GM12878 (cell line): ENCODE measurements around the gene SF1. TPM values are rescaled to one million over a fixed set of nuclear protein-coding genes. Genes with fewer than 3 reads are reported as not detected.

ENCODE experiments used
- ATAC-seq: fragments of 200-7000 bp; cut with Tn5 transposase; 3 replicates; pipeline ENCODE4 v1.9.1; 2020; ENCODE audit warnings: mild to moderate bottlenecking, moderate library complexity
- BruUV-seq: library from RNA; stranded (reverse); fragments of 400-500 nt; replicated peaks from 2 replicates; lab custom pipeline; 2021; lab: Mats Ljungman, UMichigan
- CTCF ChIA-PET: fragments of 300-600 bp; sonication (Branson Sonifier 250); formaldehyde crosslinking; extraction: SDS; loops from one replicate; lab custom pipeline; 2021; ENCODE audit warnings: inconsistent platforms; lab: Yijun Ruan, JAX
- POLR2A ChIA-PET: fragments of 350-600 bp; formaldehyde crosslinking; extraction: SDS; loops from one replicate; lab custom pipeline; 2021; ENCODE audit warnings: inconsistent platforms; lab: Charles Lee
- RAD21 ChIA-PET: fragments of 300-600 bp; sonication (Branson Sonifier 250); formaldehyde crosslinking; loops from one replicate; lab custom pipeline; 2023; ENCODE audit warnings: antibody characterized with exemption; ENCODE audit not compliant: unreplicated experiment; lab: Charles Lee
- SMC1A ChIA-PET: fragments of 300-600 bp; sonication (Branson Sonifier 250); formaldehyde crosslinking; loops from one replicate; lab custom pipeline; 2023; ENCODE audit not compliant: unreplicated experiment, uncharacterized antibody; lab: Charles Lee
- DNase-seq: peaks from one replicate; pipeline ENCODE4 v3.0.0-alpha.2; 2011; ENCODE audit warnings: low read depth, low spot score
- FAIRE-seq: peaks from 3 replicates; lab custom pipeline; 2011; peaks lifted over from hg19 to GRCh38; lab: Jason Lieb, UNC
- H2AFZ ChIP-seq: 2 replicates; pipeline ENCODE4 v1.6.0; 2011; ENCODE audit warnings: low read depth, low read length, control low read depth; ENCODE audit not compliant: control insufficient read depth
- H3K27ac ChIP-seq: 2 replicates; pipeline ENCODE4 v1.5.1; 2011; ENCODE audit warnings: control low read depth; ENCODE audit not compliant: control insufficient read depth, insufficient read depth
- H3K27me3 ChIP-seq, 2 experiments: replicated peaks in 1 of 2; 2 replicates each; pipeline versions ENCODE4 v1.6.0 to v1.6.1; 2011; ENCODE audit warnings: low read length in 1 of 2; ENCODE audit not compliant: control insufficient read depth in 2 of 2, insufficient read depth in 2 of 2
- H3K36me3 ChIP-seq, 2 experiments: 2 replicates each; pipeline ENCODE4 v1.5.1; 2011; ENCODE audit warnings: low read length in 1 of 2; ENCODE audit not compliant: control insufficient read depth in 2 of 2, insufficient read depth in 2 of 2
- H3K4me1 ChIP-seq: 2 replicates; pipeline ENCODE4 v1.6.1; 2011; ENCODE audit warnings: mild to moderate bottlenecking, low read length, moderate library complexity, mixed read lengths; ENCODE audit not compliant: control insufficient read depth, insufficient read depth
- H3K4me2 ChIP-seq: 2 replicates; pipeline ENCODE4 v1.6.0; 2011; ENCODE audit warnings: control low read depth; ENCODE audit not compliant: control insufficient read depth, insufficient read depth
- H3K4me3 ChIP-seq: fragments of 200-600 bp; sonication (generic); 2 replicates; pipeline ENCODE4 v1.5.1; 2016
- H3K79me2 ChIP-seq: 2 replicates; pipeline ENCODE4 v1.6.0; 2011; ENCODE audit warnings: low read length; ENCODE audit not compliant: control insufficient read depth, insufficient read depth
- H3K9ac ChIP-seq: 2 replicates; pipeline ENCODE4 v1.8.0; 2011; ENCODE audit warnings: low read length, control low read depth, mixed read lengths; ENCODE audit not compliant: control insufficient read depth, insufficient read depth
- H3K9me3 ChIP-seq: replicated peaks from 3 replicates; pipeline ENCODE4 v1.5.1; 2011; ENCODE audit warnings: mild to moderate bottlenecking, low read length; ENCODE audit not compliant: control insufficient read depth, insufficient read depth
- H4K20me1 ChIP-seq: 2 replicates; pipeline ENCODE4 v1.6.0; 2011; ENCODE audit not compliant: control insufficient read depth, insufficient read depth
- ASH2L ChIP-seq: fragments of 300-600, 200-600 bp; sonication (generic); IDR thresholded peaks from 2 replicates; pipeline ENCODE4 v1.6.1; 2017; ENCODE audit warnings: low read depth, mild to moderate bottlenecking, borderline replicate concordance
- BHLHE40 ChIP-seq, 2 experiments: fragments of 450-650 bp in 1 of 2; IDR thresholded peaks; 2 replicates each; pipeline ENCODE4 v1.6.1; 2011 to 2017; ENCODE audit warnings: low read depth in 2 of 2, borderline replicate concordance in 1 of 2, improper control_type of control experiment in 1 of 2, low read length in 1 of 2, mild to moderate bottlenecking in 1 of 2
- ETV6 ChIP-seq, 2 experiments: fragments of 450-650 bp in 1 of 2; IDR thresholded peaks in 1 of 2; conservative IDR thresholded peaks in 1 of 2; 2 replicates each; pipeline ENCODE4 v1.6.1; 2014; ENCODE audit warnings: antibody characterized with exemption in 1 of 2, borderline replicate concordance in 1 of 2, low read depth in 1 of 2, mild to moderate bottlenecking in 1 of 2, moderate library complexity in 1 of 2
- MLLT1 ChIP-seq: fragments of 450-650 bp; IDR thresholded peaks from 2 replicates; pipeline ENCODE4 v1.6.1; 2016; ENCODE audit warnings: mild to moderate bottlenecking
- POLR2AphosphoS5 ChIP-seq: IDR thresholded peaks from 2 replicates; pipeline ENCODE4 v1.6.1; 2011; ENCODE audit warnings: mild to moderate bottlenecking, low read length, inconsistent platforms
- STAT3 ChIP-seq: IDR thresholded peaks from 2 replicates; pipeline ENCODE4 v1.6.1; 2011; ENCODE audit warnings: low read depth, low read length, improper control_type of control experiment
- TARDBP ChIP-seq: IDR thresholded peaks from 2 replicates; pipeline ENCODE4 v1.6.1; 2016; ENCODE audit warnings: borderline replicate concordance
- WGBS: methylation state at CpG from one replicate; pipeline ENCODE4 v1.1.6; 2016; ENCODE audit warnings: low lambda C conversion rate; ENCODE audit not compliant: insufficient replicate concordance, insufficient coverage; ENCODE audit errors: missing lambda C conversion rate; 5-methylcytosine and 5-hydroxymethylcytosine counted together
- in situ Hi-C: fragments of 300-500 bp; cut with MboI; formaldehyde crosslinking; loops from 9 replicates; pipeline ENCODE4 v1.14.3; 2018; ENCODE audit warnings: mixed read lengths
- intact Hi-C: fragments of 100-400 bp; cut with micrococcal nuclease; formaldehyde crosslinking; loops from one replicate; pipeline ENCODE4 v1.14.2; 2022; ENCODE audit not compliant: unreplicated experiment
- polyA plus RNA-seq, 11 experiments: library from polyadenylated mRNA; depleted of rRNA in 4 of 11; unstranded in 6 of 11; stranded (reverse) in 5 of 11; fragments of >200 nt; fragmentation: Nextera tagmentation in 4 of 11; fragmentation: Illumina TruSeq in 1 of 11; extraction: Ambion mirVana in 4 of 11; extraction: Trizol in 1 of 11; gene quantifications; 1 replicate in 1 of 11; 2 replicates in 10 of 11; pipeline versions ENCODE4 v1.2.1 to v1.2.3, GENCODE V29; 2011 to 2016; ENCODE audit warnings: inconsistent platforms in 2 of 11, missing spikeins in 2 of 11, low read depth in 1 of 11
- total RNA-seq, 4 experiments: library from RNA; depleted of rRNA in 3 of 4; stranded (reverse); fragments of >200 nt in 3 of 4; fragmentation: Illumina TruSeq in 1 of 4; extraction: Trizol in 1 of 4; gene quantifications; 2 replicates each; pipeline versions ENCODE4 v1.2.1 to v1.2.3, GENCODE V29; 2013 to 2021

The SF1 gene
- total and polyA plus RNA-seq, 10 of the 15 experiments (the other 5 are each of a cell fraction or from before 2014, with no cell fraction given) = 13.6 to 337 (median 103) TPM

- TF ChIP-seq ETV6 (conservative IDR thresholded peaks at IDR 0.05 in 1 of 2, IDR thresholded peaks at IDR 0.05 in 1 of 2; ENCODE audit: borderline replicate concordance in 1 of 2, low read depth in 1 of 2) (no peak), TARDBP (no peak), ASH2L (no peak), STAT3 (no peak)
Measured at GRCh38 chr11:64813826-64814225, 35.5 kb upstream of the SF1 start (continued).

- BruUV-seq = no TSS peak
- POLR2A ChIA-PET = interaction anchor here (0.7 to 1.5 kb wide), 8 partner anchors 9 to 113 kb away, joined by 3 to 8 read pairs (median 3); partner anchors contain the start of gene PPP2R5B
- SMC1A ChIA-PET = interaction anchor here (0.7 to 2.5 kb wide), 6 partner anchors 8 to 39 kb away, joined by 3 to 6 read pairs (median 4); partner anchors contain the start of gene MAP4K2
- Histone ChIP-seq H4K20me1 (no peaks in the 10 kb centered on the region), H3K27ac (no peak overlapping the region; the same call in 1 of the 2 replicates), H3K27me3 (no peaks in the 10 kb centered on the region), H3K79me2 (peaks cover 2% of the 10 kb centered on the region), H3K4me3 (peak overlapping the region; percentile 94; the same call in 1 of the 2 replicates), H2AFZ (peak overlapping the region; percentile 80), H3K4me2 (peak overlapping the region; percentile 84; the same call in 1 of the 2 replicates), H3K9me3 (no peaks in the 10 kb centered on the region), H3K36me3 (no peaks in the 10 kb centered on the region; a peak in 1 of 4 replicates), H3K9ac (no peak overlapping the region), H3K4me1 (peaks cover 25% of the 10 kb centered on the region)
- in situ Hi-C loops = no loop called here
- CTCF ChIA-PET = interaction anchor here (0.8 to 1.6 kb wide), 3 partner anchors 11 to 122 kb away, joined by 3 to 6 read pairs (median 3); no protein-coding TSS in a partner anchor
- WGBS = 54% methylated on average over 16 of the region's 17 CpGs
- FAIRE-seq = no peak
- peak; percentile 31 to 40; a peak in 1 of 4 replicates for TF ChIP-seq BHLHE40 (IDR thresholded peaks at IDR 0.05; ENCODE audit: borderline replicate concordance in 1 of 2, low read depth in 2 of 2, low read length in 1 of 2)
- TF ChIP-seq MLLT1 = peak; percentile 53; the same call in 1 of the 2 replicates
- TF ChIP-seq POLR2AphosphoS5 = no peak
- intact Hi-C loops = no loop called here
- no peak for DNase-seq
- RAD21 ChIA-PET = interaction anchor here (1.1 to 1.7 kb wide), 4 partner anchors 11 to 67 kb away, joined by 3 to 6 read pairs (median 4); partner anchors contain the start of genes CDC42BPG and RASGRP2
- ATAC-seq = peak; percentile 32
Measured at GRCh38 chr11:64810891-64811272, 32.5 kb upstream of the SF1 start.
